T-helper 9 cell (primary cell): ENCODE measurements around the gene PHF20.
"Not testable (repeated sequence)": the region's sequence is repeated elsewhere in the genome, so short reads cannot be mapped to it uniquely, and the experiment has no call there.

Source experiments
- DNase-seq: peaks from one replicate; pipeline ENCODE4 v3.0.0-alpha.2; 2020

The PHF20 gene

DNA sequence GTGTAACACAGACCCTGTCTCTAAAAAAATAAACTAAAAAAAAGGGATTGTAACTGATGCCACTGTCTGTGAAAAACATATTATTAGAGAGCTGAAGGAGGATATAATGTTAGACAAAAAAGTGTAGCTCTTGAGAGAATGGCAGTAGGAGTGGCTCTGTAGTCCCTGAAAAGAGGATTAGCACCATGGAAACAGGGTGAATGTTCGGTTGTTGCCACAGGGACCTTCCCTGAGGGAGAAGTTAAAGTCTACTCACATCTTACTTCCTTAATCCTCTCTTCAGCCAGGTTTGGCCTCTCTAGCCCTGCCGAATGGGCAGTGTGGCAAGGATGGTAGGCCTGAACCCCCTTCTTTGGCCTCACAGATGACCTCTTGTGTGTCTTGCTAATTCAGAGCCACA, 170.4 kb downstream of the PHF20 start:
- no peak for DNase-seq

GRCh38 chr20:35947489-35947888, 175.7 kb downstream of the PHF20 start:
- no peak for DNase-seq

DNA sequence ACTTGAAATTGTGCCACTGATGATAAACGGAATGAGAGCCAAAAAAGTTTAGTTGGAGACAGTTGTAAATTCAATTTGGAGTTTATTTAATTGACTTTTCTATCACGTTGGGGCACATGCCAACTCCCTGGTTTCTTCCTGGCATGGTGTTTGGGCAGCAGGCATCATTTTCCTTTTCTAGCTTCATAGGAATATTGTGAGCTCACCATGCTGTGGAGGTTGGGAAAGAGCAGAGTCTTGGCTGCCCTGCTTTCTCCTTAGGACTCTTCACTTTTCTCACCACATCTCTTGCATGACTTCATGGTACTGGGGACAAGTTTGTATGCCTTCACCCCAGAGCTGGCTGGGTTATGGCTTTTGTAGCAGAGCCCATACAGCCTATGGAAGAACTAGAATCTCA, 176.1 kb downstream of the PHF20 start:
- DNase-seq, result no peak

GRCh38 chr20:35950093-35950492, 178.3 kb downstream of the PHF20 start:
- DNase-seq, result no peak

- not testable (repeated sequence) for DNase-seq
These were observed 180.3 kb downstream of the PHF20 start for GRCh38 chr20:35952080-35952479.

GRCh38 chr20:35952480-35953386, 180.9 kb downstream of the PHF20 start:
- no peak for DNase-seq

DNA sequence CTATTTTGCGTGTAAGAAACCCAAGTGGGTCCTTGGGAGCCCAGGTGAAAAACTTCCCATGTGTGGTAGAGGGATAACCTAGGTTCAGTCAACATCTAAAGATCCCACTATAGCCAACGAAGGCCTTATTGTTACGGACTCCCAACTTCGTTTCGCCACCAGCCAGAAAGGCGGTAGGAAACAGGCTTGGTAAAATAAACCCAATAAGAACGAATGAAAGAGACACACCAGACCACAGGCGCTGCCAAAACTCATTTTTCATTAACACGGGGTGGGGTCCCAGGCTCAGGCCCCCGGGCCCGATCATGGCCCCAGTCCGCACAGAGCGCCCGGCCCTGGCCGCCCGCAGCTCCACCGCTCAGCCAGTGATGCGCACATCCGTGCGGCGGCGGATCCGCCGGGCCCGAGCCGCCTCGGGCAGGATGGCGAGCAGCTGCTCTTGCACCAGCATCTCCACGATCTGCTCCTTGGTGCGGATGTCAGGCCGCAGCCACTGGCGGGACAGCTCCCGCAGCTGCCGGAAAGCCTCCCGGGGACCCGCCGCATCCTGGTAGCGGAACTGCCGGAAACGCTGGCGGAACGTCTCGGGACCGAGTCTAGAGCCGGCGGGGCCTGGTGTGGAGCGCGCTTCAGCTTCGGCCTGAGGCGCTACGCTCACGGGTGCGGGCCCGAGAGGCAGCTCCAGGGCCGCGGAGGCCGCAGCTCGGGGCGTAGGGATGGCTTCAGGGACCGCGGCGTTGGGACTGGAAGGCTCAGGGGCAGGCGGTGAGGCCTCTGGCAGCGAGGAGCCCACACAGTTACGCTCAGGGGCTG, 181.8 kb downstream of the PHF20 start:
- peak; percentile 61 for DNase-seq

DNA sequence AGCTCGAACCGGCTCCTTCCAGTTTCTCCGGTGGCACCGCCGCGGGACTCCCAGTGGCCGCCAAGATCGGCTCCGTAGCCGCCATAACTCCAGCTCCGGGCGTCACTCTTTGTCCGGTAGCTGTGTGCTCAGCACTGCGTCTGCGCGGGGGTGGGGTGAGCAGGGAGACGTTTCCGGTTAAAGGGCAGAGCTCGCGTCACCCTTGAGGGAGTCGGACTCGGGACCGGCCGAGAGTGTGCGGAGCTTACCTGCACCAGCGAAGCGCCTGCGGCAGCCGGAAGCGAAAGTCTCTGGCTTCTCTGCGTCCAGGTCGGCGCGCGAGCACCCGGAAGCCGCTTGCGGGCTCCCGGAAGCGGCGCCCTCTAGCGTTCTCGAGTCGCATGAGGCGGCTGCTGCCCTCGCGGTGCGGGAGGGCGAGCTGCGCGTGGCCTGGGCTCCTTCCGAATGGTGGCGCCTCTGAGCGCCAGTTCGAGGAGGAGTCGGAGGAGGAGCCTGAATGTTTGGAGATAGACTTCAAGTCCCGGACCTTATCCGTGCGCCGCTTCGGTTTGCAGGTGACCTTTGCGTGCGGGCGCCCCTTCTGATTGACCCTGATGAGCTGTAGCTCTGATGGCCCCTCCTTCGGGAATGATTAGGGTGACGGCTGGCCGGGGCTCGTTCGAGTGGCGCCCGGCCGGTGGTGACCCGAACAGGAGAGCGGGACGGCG, 182.5 kb downstream of the PHF20 start, which contains the start of gene SCAND1:
SCAND1 (minus strand) TSS at position 303 of the 707 bp plus-strand sequence; CDS start at position 85, 218 bp downstream.
- DNase-seq, result peak; percentile 94

DNA sequence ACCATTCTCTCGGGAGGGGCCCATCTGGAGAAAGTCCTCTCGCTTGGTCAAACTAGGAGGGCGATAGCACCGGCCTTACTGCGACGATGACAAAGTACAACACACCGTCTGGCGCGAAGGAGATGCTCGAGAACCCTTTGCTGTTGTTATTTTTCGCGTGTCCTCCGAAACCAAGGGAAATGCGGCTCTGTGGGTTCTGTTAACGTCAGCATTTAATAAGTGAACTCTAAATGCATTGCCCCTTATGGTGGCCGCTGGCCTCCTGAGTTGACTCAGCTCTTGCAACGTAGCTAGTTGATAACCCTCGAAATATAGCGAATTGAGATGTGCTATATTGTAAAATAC, 183.1 kb downstream of the PHF20 start:
- peak; percentile 18 for DNase-seq

- no peak for DNase-seq
These were observed 184.8 kb downstream of the PHF20 start for GRCh38 chr20:35956616-35957015.

DNA sequence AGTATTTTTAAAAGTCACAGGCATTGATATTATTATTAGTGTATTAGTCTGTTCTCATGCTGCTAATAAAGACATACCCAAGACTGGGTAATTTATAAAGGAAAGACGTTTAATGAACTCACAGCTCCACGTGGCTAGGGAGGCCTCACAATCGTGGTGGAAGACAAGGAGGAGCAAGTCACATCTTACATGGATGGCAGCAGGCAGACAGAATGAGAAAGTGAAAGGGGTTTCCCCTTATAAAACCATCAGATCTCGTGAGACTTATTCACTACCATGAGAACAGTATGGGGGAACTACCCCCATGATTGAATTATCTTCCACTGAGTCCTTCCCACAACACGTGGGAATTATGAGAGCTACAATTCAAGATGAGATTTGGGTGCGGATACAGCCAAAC, 187.5 kb downstream of the PHF20 start:
- not testable (repeated sequence) for DNase-seq

DNA sequence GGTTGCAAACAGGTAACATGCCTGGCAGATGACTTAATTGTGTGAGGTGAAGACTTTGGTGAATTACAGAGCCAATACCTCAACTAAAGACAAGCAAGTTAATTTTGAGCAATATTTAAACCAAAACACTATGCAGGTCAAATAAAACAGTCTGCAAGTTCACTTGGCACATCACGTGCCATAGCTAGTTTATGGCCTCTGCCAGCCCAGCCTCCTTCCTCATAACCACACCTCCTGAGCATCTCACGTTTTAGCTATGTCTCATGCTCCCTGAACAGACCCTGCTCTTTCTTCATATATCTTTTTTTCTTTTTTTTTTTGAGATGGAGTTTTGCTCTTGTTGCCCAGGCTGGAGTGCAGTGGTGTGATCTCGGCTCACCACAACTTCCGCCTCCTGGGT, 192.1 kb downstream of the PHF20 start:
- no peak for DNase-seq

DNA sequence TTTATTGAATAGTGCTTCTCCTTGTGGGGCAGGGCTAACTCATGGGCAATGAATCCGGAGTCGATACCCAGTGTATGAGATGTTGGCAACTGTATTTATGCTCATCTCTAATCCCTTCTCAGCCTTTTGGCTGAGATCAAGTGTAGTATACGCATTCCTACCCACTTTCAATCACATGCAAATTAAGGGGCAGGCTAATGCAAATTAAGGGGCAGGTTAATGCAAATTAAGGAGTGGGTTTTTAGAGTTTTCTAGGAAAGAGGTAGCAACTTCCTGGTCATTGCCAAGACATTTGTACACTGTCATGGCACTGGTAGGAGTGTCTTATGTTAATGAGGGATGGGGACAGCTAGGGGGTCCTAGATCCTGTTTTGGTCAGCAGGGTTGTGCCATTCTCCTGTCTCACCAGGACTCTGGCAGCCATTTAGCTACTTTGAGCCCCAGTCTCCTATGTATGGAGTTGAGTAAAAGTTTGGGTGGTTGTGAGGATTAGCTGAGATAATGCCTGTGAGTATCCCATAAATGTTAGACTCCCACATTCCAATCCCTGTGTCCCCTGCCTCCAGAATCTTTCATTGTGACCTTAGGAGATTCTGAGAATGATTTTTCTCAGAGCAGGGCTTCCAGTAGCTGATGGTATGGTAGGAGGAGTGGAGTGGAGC, 196.3 kb downstream of the PHF20 start, which contains the start of gene CNBD2:
CNBD2 (plus strand) TSS at position 612 of the 662 bp plus-strand sequence. CDS start 173 bp downstream, outside the sequence.
- DNase-seq, result no peak

DNA sequence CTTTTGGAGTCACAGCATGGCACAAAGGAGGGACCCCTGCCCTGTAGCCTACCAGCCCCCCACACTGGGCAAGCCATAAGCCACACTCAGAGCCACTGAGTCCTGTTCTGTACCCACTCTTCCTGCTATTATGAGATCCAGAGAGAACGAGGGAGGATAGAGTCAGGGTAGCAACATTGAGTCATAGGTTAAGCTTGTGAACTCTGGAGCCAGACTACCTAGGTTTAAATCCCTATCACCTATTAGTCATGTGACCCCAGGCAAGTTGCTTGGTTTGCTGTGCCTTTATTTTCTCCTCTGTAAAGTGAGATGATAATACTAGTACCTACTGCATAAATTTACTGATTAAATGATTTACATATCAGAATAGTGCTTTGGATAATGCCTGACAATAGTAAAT, 197.1 kb downstream of the PHF20 start:
- DNase-seq, result no peak

DNA sequence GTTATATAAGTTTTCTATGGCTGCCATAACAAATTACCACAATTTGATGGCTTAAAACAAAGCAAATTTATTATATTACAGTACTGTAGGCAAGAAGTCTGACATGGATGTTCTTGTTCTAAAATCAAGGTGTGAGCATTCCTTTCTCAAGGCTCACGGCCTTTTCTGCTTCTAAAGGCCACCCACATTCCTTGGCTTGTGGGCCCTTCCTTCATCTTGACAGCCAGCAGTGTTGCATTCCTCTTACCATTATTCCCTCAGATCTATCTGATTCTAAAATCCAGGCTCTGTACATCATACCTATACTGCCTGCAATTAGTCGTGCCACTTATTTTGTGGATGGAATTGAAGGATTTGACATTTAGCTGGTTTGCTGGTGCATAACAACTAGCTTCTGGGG, 200.2 kb downstream of the PHF20 start:
- DNase-seq, result no peak

DNA sequence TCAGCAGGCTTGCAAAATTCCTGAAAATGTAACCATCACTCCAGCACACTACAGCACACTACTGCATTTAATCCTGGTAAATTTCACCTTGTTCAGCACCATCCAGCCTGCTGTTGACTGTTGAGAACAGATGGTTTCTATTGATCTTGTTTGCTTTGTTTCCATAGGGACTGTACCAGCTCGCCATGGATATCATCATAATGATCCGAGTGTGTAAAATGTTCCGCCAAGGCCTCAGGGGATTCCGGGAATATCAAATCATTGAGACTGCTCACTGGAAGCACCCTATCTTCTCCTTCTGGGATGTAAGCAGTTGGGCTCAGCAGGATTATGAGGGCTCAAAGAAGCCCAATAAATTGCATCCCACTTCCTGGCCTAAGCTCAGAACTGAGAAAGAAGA, 200.6 kb downstream of the PHF20 start:
- no peak for DNase-seq

DNA sequence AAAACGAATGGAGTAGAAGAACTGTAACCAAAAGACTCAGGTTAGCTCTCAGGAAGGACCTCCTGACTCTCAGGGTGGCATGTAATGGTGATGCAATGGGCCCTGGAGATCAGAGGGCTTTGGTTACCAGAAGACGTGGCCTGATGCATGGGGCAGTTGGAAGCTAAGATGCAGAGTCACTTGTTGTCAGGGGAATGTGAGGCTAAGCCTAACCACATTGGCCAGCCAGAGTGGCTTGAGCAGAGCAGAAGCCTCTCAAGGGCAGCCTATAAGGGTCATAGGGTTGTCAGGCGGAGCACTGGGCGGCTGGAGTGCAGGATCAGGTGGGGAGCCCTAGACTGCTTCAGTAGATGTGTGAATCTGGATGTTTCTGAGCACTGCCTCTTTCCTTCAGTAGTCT, 202.4 kb downstream of the PHF20 start:
- DNase-seq, result no peak

GRCh38 chr20:35975576-35976373, 204.0 kb downstream of the PHF20 start:
- DNase-seq, result no peak

DNA sequence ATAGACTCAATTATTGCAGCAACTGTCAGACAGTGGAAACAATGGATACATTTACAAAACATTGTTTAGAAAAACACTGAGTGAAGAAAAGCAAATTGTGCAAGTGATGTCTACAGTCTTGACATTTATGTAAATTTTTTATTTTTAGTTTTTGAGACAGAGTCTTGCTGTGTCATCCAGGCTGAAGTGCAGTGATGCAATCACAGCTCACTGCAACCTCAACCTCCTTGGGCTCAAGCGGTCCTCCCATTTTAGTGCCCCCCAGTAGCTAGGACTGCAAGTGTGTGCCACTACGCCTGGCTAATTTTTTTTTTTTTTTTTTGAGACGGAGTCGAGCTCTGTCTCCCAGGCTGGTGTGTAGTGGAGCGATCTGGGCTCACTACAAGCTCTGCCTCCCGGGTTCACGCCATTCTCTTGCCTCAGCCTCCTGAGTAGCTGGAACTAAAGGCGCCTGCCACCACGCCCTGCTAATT, 206.3 kb downstream of the PHF20 start:
- no peak for DNase-seq

GRCh38 chr20:35979544-35979943, 207.7 kb downstream of the PHF20 start:
- no peak for DNase-seq

DNA sequence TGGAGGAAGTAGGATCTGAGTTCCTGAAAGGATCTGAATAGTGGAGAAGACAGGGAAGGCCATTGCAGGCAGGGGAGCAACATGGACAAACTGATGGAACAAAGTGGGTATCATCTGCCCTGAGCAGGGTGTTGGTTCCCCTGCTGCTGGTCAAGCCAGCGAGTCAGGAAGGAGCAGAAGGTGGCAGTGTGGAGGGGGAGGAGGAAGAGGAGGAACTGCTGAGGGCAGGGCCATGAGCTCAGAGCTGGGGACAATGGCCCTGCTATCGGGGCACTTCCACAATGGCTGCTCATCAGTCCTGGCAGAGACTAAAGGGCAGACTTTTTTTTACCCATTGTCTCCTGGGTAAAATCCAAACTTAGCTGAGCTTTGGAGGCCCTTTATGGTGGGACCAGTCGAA, 210.2 kb downstream of the PHF20 start:
- DNase-seq, result no peak

- no peak for DNase-seq
These were observed 212.6 kb downstream of the PHF20 start for GRCh38 chr20:35984382-35984781.
